HG03378 (cell line): ENCODE measurements around the gene SPNS3.

Experiments used
- ATAC-seq: cut with Tn5 transposase; IDR thresholded peaks from one replicate; pipeline ENCODE4 v1.9.1; 2021; ENCODE audit warnings: mild to moderate bottlenecking, moderate library complexity; ENCODE audit not compliant: unreplicated experiment

Gene SPNS3

DNA sequence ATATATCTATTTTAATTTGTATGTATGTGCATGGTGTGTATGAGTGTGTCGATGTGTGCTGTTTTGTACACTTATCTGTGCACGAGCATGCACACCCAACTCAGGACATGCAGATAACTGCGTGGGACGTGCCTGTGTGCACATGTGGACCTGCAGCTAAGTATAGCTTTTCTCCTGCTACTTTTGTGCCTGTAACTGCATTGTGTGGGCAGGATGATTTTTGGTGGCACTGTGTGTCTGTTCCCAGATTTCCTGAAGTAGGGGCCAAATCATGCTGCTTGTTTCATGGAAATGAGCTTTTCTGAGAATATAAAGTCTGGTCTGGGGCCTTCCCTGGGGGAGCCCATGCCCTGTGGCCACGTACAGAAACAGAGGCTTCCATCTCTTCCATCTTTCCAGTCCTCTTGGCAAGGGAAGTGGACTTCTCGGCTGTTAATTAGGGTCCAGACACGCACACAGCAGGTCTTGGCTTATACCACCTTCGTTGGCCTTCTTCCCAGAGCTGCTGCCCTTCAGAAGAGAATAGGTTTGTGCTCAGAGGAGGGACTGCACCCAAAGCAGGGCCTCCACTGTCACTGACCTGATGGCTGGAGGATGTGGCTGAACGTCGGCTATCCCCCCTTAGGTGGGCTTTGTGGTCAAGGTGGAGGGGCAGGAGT lies 30.2 kb downstream of the SPNS3 start:
- ATAC-seq = no peak

DNA sequence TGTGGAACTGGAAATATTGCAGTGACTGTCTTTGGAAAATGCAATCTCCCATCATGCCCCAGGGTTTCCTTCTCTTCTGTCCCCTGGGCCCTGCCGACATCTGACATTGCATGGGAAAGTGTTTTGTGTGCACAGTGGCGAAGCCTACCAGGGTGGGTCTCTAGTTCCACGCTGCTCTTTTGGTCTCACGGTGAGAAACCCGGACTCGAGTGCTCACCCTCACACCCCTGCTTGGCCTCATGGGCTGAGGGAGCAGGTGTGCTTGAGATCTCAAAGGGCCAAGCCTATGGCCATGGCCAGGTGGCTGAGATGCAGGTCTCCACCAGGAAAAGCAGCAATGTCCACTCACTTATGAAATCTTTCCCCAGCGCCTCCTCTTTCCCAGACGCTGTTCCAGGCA lies 32.0 kb downstream of the SPNS3 start:
- no peak for ATAC-seq

DNA sequence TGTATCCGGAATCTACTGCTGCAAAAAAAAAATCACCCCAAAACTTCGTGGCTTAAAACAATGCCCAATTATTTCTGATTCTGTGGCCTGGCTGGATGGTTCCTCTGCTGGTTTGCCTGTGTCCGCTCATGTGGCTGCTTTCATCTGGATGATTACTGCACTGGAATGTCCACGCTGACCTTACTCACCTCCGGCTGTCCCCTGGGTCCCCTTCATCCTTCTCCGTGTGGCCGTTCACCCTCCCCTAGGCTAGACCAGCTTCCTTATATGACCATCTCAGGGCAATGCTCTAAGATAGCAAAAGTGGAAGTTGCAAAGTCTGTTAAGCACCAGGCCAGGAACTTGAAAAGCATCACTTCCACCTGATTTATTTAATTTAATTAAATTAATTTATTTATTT lies 33.5 kb downstream of the SPNS3 start:
- no peak for ATAC-seq

DNA sequence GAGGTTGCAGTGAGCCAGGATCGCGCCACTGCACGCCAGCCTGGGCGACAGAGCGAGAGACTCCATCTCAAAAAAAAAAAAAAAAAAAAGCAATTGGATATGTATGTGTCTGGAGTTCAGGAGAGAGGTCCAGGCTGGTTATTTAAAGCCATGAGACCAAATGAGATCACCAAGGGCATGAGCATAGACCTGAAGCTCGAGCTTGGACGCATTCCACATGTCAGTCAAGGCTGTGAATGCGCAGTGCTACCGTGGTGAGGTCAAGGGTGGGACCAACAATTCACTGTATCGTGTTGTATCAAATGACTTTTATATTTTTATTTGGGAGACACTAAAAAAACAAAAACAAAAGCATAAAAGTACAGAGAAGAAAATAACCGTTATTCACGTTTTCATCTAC lies 35.8 kb downstream of the SPNS3 start:
- ATAC-seq = no peak

DNA sequence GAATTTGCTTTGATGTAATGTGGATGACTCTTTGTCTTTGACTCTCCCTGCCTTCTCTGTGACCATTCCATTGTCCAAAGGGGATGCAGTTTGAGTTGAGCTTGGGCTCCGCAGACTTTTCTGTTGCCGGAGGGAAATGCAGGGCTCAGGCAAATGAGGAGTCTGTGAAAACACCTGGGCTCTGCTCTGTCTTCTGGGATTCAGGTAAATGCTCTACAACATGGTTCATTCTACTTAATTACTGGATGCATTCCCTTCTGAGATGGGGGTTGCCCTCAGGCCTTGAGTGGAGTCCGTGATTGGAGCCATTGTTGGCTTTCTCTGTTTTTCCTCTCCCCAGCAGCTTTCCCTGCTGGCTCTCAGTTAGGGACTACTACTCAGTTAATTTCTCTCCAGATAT lies 38.5 kb downstream of the SPNS3 start:
- ATAC-seq = no peak

DNA sequence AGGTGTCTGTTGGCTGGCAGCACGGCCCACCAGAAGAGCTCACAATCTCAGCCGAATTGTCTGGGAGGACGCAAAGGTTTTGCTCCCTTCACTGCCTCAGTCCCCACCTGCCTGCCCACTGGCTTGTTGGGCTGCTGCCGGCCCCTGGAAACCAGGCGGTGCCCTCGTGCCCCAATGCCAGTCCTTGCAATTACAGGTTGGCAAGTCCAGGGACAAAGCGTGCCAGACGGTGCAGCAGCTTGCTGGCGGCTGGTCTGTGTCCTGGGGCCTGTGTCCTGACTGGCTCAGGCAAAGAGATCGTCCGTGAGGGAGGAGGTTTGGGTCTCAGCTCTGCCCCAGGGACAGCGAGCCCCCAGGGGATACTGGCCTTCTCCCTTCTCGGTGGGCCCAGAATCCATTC lies 40.4 kb downstream of the SPNS3 start:
- no peak for ATAC-seq

DNA sequence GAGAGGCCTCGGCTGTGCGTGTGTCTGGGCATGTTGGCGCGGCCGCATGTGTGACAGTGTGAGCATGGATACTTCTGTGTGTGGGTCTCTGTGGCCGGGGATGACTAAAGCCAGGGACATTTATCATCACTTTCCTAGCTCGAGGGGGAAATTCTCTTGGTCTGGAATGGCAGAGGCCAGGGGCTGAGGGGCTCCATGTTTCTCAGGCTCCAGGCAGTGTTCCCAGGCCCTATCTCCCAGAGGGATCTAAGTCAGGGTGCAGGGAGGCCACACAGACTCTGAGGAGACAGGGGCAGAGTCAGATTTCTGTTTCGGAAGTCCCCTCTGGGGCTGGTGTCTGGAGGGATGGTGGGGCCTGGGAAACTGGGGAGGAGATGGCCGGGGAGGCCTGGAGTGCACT lies 41.3 kb downstream of the SPNS3 start:
- ATAC-seq = no peak

DNA sequence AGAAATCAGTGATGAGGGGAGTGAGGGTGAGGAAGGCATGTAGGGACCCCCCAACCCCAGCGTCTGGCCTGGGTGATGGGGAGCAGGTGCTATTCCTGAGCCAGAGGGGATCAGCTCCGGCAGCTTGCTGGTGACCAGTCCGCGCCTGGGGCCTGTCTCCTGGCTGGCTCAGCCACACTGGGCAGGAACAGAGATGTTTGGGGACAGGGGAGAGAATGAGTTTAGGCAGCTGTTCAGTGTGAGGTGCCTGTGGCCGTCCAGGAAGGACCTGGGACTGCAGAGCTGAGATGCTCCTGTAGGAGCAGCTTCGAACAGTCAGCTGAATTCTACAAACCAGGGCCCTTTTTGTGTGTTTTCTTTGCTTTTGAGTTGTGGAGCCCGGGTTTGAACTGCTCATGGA lies 41.7 kb downstream of the SPNS3 start:
- no peak for ATAC-seq

DNA sequence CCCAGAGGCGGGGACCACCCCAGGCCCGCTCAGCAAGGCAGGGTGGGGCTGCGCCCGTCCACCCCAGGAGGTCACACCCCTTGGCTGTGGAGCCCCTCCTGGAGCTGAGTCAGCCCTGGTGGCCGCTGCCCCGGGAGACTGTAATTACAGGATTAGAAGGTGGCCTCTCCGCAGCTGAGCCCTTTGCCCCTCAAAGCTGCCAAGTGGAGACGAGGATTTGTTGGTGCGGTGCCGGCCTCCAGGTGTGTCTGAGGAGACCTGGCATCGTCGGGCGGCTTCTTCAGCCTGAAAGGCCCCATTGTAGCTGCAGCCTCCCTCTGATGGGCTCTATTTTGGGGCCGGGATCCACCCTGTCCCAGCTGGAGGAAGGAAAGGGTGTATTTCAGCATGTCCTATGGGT lies 42.3 kb downstream of the SPNS3 start:
- ATAC-seq = no peak

DNA sequence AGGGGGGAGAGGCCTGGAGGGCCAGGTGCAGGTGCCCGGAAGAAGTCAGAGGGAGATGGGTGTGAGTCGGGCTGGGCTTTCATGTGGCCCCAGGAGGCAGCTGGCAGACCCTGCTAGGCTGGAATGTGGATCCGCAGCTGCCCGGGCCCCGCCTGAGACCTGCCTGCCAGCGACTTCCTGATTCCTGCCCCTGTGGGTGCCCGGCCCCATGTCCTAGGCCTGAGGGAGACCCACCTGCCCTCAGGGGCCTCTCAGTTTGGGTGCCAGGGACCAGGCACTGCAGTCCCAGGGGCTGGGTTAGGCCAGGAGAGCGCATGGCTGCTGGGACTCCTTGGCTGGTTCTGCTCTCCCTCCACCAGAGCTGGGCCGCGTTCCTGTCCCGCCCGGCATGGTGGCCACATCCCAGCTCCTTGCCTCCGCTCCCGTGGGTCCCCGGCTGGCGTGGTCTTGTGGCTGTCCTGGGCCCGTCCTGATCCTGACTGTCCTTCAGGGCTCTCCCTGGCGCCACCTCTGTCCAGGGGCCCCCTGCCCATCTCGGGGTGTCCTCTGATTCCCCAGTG lies 42.9 kb downstream of the SPNS3 start:
- no peak for ATAC-seq

DNA sequence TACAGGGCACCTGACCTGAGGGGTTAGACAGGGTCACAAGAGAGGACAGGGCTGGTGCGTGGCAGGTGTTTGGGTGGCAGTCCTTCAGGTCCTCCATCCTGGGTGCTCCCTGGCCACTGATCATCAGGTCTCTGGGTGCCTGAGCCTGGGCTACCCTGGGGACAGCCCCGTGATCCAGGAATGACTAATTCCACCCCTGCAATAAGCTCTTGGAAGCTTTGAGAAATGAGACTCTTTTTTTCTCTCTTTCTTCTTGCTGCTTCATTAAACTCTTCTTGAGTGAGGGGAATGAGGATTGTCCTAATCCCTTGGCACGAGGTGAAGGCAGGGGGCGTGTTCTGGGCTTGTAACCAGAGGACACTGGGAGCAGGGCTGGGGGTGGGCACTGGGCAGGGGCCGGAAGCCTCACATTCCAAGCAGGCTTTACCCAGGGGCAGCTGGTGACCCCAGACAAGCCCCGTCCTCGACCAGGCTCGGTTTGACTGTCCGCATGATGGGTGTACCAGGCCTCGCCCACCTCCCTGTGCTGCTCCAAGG lies 43.6 kb downstream of the SPNS3 start:
- no peak for ATAC-seq

DNA sequence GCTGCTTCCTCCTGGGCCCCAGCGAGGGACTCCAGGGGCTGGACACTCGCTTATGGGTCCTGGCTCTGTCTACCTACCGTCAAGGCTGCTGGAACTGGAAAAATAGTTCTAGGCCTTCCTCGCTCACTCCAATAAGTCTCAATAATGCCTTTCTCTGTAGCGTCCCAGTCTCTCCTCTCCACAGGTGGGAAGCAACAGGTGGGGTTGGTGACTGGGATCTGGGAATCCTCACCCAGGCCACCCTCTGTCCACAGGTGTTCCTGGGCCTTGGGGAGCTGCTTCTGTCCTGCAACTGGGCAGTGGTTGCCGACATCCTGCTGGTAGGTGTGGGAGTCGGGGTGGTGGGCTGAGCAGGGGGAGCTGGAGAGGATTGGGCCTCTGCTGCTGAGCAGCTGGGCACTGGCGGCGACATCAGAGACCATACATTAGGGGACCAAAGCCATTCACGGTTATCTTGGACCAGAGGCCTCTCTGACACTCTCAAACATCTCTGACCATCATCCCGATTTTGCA lies 44.6 kb downstream of the SPNS3 start:
- ATAC-seq = no peak

DNA sequence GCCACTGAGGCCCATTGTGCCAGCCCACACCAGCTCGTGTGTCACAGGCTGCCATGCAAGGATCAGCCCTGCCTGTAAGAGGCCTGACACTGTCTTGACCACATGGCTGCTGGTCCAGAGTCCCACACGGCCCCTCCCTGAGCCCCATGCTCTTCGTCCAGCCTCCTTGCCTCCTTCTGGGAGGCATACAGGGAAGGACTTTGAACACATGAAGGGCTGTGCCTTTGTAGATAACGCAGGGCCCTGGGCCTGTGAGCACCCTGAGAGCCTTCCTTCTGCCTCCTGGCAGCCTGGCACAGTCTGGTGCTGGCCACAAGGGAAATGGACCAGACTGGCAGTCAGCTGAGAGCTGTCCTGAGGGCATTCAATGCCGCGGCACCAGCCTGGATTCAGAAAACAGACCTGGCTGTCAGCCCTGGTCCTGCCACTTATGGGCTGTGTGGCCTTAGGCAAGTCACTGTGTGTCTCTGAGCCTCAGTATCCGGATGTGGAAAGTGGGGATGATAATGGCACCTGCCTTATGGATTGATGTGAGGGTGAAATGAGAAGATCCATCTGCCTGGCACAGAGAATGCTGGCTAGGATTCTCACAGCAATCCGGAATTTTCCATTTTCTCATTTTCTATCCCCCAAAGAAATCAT lies 45.7 kb downstream of the SPNS3 start:
- ATAC-seq = no peak

DNA sequence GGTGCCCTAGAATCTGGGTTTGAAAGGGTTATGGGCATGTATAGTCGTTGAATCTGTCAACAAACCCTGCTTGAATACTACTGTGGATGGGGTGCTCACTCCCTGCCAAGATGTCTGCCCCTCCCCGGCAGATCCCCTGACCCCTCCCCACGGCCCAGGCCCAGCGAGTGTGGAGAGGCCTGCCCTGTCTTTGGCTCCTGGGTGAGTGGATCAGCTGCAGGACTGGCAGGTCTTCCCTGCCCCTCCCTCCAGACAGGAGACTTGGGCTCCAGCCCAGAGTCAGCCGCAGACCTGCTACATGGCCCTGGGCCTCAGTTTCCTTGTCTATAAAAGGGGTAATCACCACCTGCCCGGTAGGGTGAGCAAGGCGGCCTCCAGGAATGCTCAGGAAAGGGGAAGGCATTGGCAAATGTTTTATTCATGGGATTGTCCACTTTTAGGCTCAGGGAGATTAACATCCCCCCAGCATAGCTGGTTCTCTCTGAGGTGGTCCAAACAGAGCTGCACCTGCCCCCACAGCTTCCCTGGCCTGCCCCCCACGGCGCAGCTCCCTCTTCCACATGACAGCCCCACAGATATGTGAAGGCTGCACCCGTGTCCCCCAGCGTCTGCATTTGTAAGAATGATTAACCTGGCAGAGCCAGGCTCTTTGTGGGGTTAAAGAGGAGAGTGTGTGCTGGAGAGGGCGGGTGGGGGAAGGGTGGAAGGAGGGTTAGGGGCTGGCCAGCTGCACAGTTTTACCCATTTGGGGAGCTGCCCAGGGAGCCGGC lies 46.4 kb downstream of the SPNS3 start:
- ATAC-seq = no peak

DNA sequence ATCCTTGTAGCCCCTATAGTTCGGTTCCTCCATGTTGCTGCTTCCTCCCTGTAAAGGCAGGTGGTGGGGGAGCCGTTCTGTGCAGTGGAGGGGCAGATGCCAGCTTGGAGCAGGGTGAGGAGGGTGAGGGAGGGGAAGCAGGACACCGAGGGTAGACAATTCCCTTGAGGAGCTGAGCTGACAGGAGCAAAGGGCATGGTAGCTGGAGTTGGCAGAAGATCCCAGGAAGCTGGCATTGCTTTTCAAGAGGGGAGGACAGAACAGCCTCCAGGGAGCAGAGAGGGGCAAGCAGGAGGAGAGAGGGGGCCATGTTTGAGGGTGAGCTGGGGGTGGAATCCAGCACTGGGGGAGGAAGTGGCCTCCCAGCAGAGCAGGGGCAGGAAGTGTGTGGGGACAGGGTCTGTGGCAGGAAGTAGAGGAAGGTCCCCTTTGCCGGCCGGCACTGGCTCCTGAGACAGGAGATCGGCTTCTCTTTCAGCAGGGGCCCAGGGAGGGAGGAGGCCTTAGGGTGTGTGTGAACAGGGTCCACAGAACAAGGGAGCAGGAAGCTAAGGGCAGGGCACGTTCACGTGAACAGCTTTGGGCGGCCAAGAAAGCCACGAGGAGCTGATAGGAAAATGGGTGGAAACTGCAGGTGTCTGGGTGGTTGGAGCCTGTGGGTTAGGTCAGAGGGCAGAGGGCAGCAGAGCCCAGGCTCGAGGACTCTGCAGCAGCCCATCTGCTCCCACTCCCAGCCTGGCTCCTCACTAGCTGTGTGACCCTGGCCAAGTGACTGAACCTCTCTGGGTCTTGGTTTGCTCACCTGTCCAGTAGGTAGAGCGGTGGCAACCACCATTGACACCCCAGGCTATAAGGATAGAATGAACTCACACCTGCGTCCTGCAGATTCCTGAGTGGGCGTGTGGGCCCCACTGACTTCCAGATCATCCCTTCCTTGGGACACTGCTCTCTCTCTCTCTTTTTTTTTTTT lies 47.5 kb downstream of the SPNS3 start:
- ATAC-seq = no peak

DNA sequence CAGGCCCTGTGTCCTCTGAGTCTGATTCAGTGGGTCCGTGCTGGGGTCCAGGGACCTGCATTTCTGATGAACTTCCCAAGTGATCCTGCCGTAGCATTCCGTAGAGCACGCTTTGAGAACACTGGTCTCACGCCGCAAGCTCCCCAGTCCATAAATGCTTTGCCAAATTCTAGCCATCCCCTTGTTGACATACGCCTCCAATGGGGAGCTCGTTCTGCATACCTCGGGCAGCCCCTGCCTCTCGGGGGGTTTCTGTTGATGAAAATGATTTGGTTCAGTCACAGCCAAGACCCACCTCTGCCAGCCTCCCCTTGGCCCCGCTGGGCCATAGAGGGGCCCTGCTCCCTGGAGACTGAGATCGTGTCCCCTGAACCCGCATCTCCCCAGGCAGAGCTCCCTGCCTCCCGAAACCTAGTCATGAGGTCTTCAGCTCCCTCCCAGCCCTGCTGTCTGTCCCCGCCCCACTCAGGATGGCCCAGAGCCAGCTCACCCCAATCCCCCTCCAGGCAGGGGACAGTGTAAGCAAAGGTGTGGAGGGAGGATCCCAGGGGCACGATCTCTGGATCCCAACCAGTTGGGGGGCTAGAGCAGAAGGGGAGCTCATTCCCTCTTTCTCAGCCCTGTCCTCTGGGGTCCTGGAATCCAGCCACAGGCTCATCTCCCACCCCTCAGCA lies 48.7 kb downstream of the SPNS3 start:
- ATAC-seq = no peak

DNA sequence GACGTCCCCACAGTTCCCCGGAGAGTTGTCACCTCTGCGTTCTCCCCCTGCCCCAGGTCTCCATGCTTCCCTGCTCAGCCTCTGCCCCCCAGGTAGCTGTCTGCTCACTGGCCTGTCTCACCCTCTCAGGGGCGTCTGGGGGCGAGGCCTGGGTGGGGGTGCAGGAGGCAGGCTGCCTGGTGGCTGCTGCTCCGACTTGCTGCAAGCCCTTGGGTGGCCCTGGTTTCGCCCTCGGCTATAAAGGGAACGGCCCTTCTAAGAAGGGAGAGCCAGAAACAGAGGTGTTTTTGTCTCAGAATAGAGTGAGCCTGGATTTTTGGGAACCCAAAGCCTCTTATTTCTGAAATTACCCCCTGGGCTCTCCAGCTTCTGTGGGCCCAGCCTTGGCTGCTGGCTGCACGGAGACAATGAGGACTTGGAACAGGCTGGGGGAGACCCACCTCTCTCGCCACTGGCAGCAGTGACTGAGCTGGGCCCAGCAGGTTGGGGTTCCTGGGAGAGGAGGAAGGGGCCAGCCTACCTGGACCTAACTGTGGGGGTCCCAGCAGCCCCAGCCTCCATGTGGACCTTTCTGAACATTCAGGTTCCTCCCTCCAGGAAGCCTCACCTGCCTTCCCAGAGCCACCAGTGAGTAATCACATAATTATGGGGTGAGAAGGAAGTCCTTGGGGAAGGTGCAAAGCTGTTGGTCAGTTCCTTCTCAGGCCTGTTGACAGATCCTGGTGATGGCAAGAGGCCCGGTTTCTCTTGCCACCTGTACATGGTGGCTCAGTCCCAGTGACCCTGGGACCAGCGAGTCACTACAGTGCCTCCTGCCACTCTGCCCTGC lies 49.5 kb downstream of the SPNS3 start:
- no peak for ATAC-seq

DNA sequence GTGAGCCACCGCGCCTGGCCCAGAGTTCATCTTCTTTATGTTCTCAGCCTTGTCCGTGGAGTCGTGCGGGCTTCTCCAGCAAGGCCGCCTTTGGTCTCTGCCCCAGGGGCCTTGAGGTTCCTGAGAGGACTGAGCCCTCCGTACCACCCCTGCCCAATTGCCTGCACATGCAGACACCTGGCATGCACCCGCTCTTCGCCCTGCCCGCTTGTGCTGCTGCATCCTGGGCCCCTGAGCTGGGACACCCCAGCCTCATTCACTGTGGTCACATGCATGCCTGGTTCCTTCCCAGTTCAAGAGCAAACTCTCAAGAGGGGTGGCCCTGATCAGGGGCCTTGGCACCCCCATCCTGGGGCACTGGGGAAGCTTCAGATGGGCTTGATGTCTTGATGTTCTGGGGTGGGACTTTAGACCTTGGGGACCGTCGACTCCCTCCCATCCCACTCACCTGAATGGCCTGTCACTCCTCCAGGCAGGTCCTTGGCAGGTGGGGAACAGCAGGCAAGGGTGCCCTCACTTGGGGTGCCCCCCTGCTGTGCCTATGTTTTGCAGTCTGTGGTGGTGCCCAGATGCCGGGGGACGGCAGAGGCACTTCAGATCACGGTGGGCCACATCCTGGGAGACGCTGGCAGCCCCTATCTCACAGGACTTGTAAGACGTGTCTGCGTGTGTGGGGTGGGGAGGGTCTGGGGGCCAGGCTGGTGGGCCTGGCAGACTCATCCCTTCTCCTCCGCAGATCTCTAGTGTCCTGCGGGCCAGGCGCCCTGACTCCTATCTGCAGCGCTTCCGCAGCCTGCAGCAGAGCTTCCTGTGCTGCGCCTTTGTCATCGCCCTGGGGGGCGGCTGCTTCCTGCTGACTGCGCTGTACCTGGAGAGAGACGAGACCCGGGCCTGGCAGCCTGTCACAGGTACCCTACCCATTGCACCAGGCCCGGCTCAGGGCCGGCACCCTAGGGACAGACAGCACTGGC lies 52.2 kb downstream of the SPNS3 start:
- ATAC-seq = no peak
